ENCODE results near the gene VASN.

GRCh38 chr16:4370151-4370550 is 1.5 kb upstream of the VASN start:
- TF ChIP-seq CTCF (conservative IDR thresholded peaks at IDR 0.05; ENCODE audit: low read depth, low read length) (no peak), EZH2 (IDR thresholded peaks at IDR 0.05; ENCODE audit: borderline replicate concordance, low read depth, low read length, poor library complexity, severe bottlenecking) (no peak)

All from A673 (cell line).